ENCODE results near the gene TMEM138. TPM values are rescaled to one million over a fixed set of nuclear protein-coding genes. Genes with fewer than 3 reads are reported as not detected.

Gene TMEM138
- total and polyA plus RNA-seq, 2 donors from 2014 or later = 42.3 to 62.3 TPM

DNA sequence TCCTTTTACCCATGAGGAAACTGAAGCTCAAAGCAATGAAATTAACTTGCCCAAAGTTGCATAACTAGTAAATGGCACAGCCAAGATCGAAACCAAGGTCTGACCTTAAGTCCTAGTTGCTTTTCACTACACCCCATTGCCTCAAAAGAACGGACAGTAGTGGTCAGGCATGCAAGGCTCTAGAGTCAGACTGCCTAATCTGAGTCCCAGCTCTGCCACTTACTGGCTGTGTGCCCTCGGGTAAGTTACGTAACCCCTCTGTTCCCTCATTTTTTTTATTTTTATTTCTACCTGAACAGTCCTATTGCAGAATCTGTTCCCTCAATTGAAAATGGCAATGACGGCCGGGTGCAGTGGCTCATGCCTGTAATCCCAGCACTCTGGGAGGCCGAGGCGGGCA is 10.1 kb upstream of the TMEM138 start:
- no peaks in the 10 kb centered on the region for H3K9me3 ChIP-seq (ENCODE audit: control insufficient read depth in 2 of 3, insufficient read depth in 1 of 3, low read length in 3 of 3)
- no peak for DNase-seq

GRCh38 chr11:61353131-61354067 is 8.8 kb upstream of the TMEM138 start:
- Histone ChIP-seq H3K36me3 (ENCODE audit: control insufficient read depth in 2 of 3, insufficient read depth in 3 of 3, low read length in 3 of 3) (peaks cover 0 to 27% (median 26%) of the 10 kb centered on the region in 3 donors), H3K4me1 (ENCODE audit: control insufficient read depth in 2 of 3, insufficient read depth in 2 of 3, low read depth in 1 of 3, low read length in 3 of 3) (no peaks in the 10 kb centered on the region), H3K4me3 (ENCODE audit: low read length in 3 of 3) (no peak overlapping the region), H3K27me3 (ENCODE audit: control insufficient read depth, insufficient read depth, low read length) (no peaks in the 10 kb centered on the region), H3K9me3 (ENCODE audit: control insufficient read depth in 2 of 3, insufficient read depth in 1 of 3, low read length in 3 of 3) (no peaks in the 10 kb centered on the region), H3K9ac (ENCODE audit: low read length in 3 of 3) (no peak overlapping the region), H3K27ac (ENCODE audit: low read depth in 2 of 2, low read length in 2 of 2) (no peak overlapping the region)
- DNase-seq (no peak), FAIRE-seq (no peak)
- intact Hi-C loops (cut with DNase I) = no loop called here
- TF ChIP-seq, protein P1, sequence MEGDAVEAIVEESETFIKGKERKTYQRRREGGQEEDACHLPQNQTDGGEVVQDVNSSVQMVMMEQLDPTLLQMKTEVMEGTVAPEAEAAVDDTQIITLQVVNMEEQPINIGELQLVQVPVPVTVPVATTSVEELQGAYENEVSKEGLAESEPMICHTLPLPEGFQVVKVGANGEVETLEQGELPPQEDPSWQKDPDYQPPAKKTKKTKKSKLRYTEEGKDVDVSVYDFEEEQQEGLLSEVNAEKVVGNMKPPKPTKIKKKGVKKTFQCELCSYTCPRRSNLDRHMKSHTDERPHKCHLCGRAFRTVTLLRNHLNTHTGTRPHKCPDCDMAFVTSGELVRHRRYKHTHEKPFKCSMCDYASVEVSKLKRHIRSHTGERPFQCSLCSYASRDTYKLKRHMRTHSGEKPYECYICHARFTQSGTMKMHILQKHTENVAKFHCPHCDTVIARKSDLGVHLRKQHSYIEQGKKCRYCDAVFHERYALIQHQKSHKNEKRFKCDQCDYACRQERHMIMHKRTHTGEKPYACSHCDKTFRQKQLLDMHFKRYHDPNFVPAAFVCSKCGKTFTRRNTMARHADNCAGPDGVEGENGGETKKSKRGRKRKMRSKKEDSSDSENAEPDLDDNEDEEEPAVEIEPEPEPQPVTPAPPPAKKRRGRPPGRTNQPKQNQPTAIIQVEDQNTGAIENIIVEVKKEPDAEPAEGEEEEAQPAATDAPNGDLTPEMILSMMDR (IDR thresholded peaks at IDR 0.05; ENCODE audit: borderline replicate concordance, extremely low read depth, insufficient read depth) = no peak

More for the DNA sequence above, 10.1 kb upstream of the TMEM138 start:
- intact Hi-C loops (cut with DNase I) = no loop called here
- no peaks in the 10 kb centered on the region for H3K4me1 ChIP-seq (ENCODE audit: control insufficient read depth in 2 of 3, insufficient read depth in 2 of 3, low read depth in 1 of 3, low read length in 3 of 3)
- H3K4me3 ChIP-seq (ENCODE audit: low read length in 3 of 3) = no peak overlapping the region
- FAIRE-seq = no peak
- no peak overlapping the region for H3K9ac ChIP-seq (ENCODE audit: low read length in 3 of 3)
- no peak overlapping the region for H3K27ac ChIP-seq (ENCODE audit: low read depth in 2 of 2, low read length in 2 of 2)
- TF ChIP-seq, protein P1 (IDR thresholded peaks at IDR 0.05; ENCODE audit: borderline replicate concordance, extremely low read depth, insufficient read depth) = no peak
- H3K27me3 ChIP-seq (ENCODE audit: control insufficient read depth, insufficient read depth, low read length) = no peaks in the 10 kb centered on the region
- H3K36me3 ChIP-seq (ENCODE audit: control insufficient read depth in 2 of 3, insufficient read depth in 3 of 3, low read length in 3 of 3) = peaks cover 0 to 27% (median 27%) of the 10 kb centered on the region in 3 donors

DNA sequence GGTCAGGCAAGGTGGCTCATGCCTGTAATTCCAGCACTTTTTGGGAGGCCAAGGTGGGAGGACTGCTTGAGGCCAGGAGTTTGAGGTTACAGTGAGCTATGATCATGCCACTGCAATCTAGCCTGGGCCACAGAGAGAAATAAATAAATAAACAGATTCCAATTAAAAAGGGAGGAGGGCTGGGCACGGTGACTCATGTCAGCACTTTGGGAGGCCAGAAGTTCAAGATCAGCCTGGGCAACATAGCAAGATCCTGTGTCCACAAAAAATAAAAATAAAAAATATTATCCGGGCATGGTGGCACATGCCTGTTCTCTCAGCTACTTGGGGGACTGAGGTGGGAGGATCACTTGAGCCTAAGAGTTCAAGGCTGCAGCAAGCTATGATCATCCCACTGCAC is 8.0 kb upstream of the TMEM138 start:
- H3K9ac ChIP-seq (ENCODE audit: low read length in 3 of 3) = no peak overlapping the region
- H3K36me3 ChIP-seq (ENCODE audit: control insufficient read depth in 2 of 3, insufficient read depth in 3 of 3, low read length in 3 of 3) = peaks cover 0 to 24% (median 18%) of the 10 kb centered on the region in 3 donors
- no peaks in the 10 kb centered on the region for H3K4me1 ChIP-seq (ENCODE audit: control insufficient read depth in 2 of 3, insufficient read depth in 2 of 3, low read depth in 1 of 3, low read length in 3 of 3)
- TF ChIP-seq, protein P1 (IDR thresholded peaks at IDR 0.05; ENCODE audit: borderline replicate concordance, extremely low read depth, insufficient read depth) = no peak
- H3K9me3 ChIP-seq (ENCODE audit: control insufficient read depth in 2 of 3, insufficient read depth in 1 of 3, low read length in 3 of 3) = no peaks in the 10 kb centered on the region
- DNase-seq (no peak), FAIRE-seq (no peak)
- intact Hi-C loops (cut with DNase I) = no loop called here
- no peaks in the 10 kb centered on the region for H3K27me3 ChIP-seq (ENCODE audit: control insufficient read depth, insufficient read depth, low read length)
- no peak overlapping the region for H3K4me3 ChIP-seq (ENCODE audit: low read length in 3 of 3)
- H3K27ac ChIP-seq (ENCODE audit: low read depth in 2 of 2, low read length in 2 of 2) = no peak overlapping the region

Data from kidney (tissue), 14 donors.